ENCODE measurements around the gene CCDC175.

Gene CCDC175

DNA sequence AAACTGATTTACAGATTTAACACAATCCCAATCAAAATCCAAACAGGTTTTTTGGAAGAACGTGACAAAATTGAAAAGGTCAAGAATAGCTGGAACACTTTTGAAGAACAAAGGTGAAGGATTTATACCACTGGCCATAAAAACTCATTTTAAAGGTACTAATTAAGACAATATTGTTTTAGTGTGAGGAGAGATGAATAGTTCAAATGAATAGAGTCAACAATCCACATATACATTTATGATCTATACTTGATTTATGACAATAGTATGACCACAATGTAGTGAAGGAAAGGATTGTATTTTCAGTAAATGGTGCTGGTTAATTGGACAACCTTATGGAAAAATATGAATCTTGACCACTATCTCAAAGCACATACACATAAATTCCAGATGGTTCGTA lies 29.3 kb downstream of the CCDC175 start:
- Histone ChIP-seq H3K4me3 (ENCODE audit: low read depth, low read length, poor library complexity, severe bottlenecking) (no peak overlapping the region), H3K4me1 (ENCODE audit: insufficient read depth, low read length, severe bottlenecking) (no peaks in the 10 kb centered on the region), H3K27me3 (ENCODE audit: insufficient read depth, low read length) (no peaks in the 10 kb centered on the region), H2AFZ (ENCODE audit: low read length) (no peak overlapping the region), H3K36me3 (ENCODE audit: insufficient read depth, low read length) (no peaks in the 10 kb centered on the region), H3K9ac (ENCODE audit: low read length) (no peak overlapping the region), H3F3A (ENCODE audit: insufficient read depth, low read length) (no peaks in the 10 kb centered on the region), H3K4me2 (ENCODE audit: low read length) (no peak overlapping the region), H4K20me1 (ENCODE audit: insufficient read depth, low read length) (no peaks in the 10 kb centered on the region), H3K9me2 (ENCODE audit: low read depth, low read length) (no peaks in the 10 kb centered on the region), H3K27ac (ENCODE audit: low read depth, low read length, poor library complexity, severe bottlenecking) (no peak overlapping the region), H3K79me2 (ENCODE audit: insufficient read depth, low read length) (no peaks in the 10 kb centered on the region), H3K9me3 (ENCODE audit: low read length) (no peaks in the 10 kb centered on the region)
- TF ChIP-seq, protein P1, sequence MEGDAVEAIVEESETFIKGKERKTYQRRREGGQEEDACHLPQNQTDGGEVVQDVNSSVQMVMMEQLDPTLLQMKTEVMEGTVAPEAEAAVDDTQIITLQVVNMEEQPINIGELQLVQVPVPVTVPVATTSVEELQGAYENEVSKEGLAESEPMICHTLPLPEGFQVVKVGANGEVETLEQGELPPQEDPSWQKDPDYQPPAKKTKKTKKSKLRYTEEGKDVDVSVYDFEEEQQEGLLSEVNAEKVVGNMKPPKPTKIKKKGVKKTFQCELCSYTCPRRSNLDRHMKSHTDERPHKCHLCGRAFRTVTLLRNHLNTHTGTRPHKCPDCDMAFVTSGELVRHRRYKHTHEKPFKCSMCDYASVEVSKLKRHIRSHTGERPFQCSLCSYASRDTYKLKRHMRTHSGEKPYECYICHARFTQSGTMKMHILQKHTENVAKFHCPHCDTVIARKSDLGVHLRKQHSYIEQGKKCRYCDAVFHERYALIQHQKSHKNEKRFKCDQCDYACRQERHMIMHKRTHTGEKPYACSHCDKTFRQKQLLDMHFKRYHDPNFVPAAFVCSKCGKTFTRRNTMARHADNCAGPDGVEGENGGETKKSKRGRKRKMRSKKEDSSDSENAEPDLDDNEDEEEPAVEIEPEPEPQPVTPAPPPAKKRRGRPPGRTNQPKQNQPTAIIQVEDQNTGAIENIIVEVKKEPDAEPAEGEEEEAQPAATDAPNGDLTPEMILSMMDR (IDR thresholded peaks at IDR 0.05; ENCODE audit: low read length) = no peak
- TF ChIP-seq EZH2 (IDR thresholded peaks at IDR 0.05; ENCODE audit: borderline replicate concordance, low read length) = no peak

DNA sequence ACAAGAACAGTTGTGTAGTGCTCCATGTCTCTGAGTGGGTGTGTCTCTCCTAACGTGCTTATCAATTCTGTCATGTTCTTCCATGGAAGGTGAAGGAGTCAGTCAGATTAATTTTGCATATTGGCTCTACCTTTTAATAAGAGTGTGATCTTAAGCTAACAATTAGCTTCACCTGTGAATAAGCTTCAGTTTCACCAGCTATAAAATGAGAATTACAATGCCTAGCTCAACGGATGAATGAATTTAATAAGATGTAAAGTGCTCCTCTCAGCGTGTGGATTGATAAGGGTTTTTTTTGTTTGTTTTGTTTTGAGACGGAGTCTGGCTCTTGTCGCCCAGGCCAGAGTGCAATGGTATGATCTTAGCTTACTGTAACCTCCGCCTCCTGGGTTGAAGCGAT lies 32.7 kb downstream of the CCDC175 start:
- TF ChIP-seq, protein P1 (IDR thresholded peaks at IDR 0.05; ENCODE audit: low read length) = no peak
- no peak for TF ChIP-seq EZH2 (IDR thresholded peaks at IDR 0.05; ENCODE audit: borderline replicate concordance, low read length)
- no peaks in the 10 kb centered on the region for H3K79me2 ChIP-seq (ENCODE audit: insufficient read depth, low read length)
- H3K4me1 ChIP-seq (ENCODE audit: insufficient read depth, low read length, severe bottlenecking) = no peaks in the 10 kb centered on the region
- H3K4me2 ChIP-seq (ENCODE audit: low read length) = no peak overlapping the region
- no peak overlapping the region for H3K4me3 ChIP-seq (ENCODE audit: low read depth, low read length, poor library complexity, severe bottlenecking)
- no peaks in the 10 kb centered on the region for H3K36me3 ChIP-seq (ENCODE audit: insufficient read depth, low read length)
- no peak overlapping the region for H3K27ac ChIP-seq (ENCODE audit: low read depth, low read length, poor library complexity, severe bottlenecking)
- no peak overlapping the region for H3K9ac ChIP-seq (ENCODE audit: low read length)
- no peaks in the 10 kb centered on the region for H4K20me1 ChIP-seq (ENCODE audit: insufficient read depth, low read length)
- no peaks in the 10 kb centered on the region for H3F3A ChIP-seq (ENCODE audit: insufficient read depth, low read length)
- no peaks in the 10 kb centered on the region for H3K27me3 ChIP-seq (ENCODE audit: insufficient read depth, low read length)
- no peak overlapping the region for H2AFZ ChIP-seq (ENCODE audit: low read length)
- H3K9me2 ChIP-seq (ENCODE audit: low read depth, low read length) = no peaks in the 10 kb centered on the region
- no peaks in the 10 kb centered on the region for H3K9me3 ChIP-seq (ENCODE audit: low read length)

DNA sequence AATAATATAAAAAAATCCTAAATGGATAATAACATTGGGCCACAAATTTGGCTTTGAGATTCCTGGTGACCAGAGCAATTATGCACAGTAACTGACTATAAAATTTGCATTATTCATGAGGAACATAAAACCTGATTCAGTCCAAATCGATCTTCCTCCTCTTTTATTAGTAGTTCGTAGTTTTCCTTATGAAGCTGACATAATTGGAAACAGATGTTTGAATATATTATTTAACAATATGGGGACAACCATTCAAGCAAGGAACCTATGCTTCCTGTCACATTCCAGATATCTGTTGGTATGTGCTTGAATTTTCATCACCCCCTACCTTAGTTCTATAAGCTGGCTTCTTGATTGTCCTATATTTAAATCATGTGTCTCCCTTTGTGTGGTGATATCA lies 34.9 kb downstream of the CCDC175 start:
- Histone ChIP-seq H4K20me1 (ENCODE audit: insufficient read depth, low read length) (no peaks in the 10 kb centered on the region), H3K9ac (ENCODE audit: low read length) (no peak overlapping the region), H2AFZ (ENCODE audit: low read length) (no peak overlapping the region), H3K79me2 (ENCODE audit: insufficient read depth, low read length) (no peaks in the 10 kb centered on the region), H3K4me1 (ENCODE audit: insufficient read depth, low read length, severe bottlenecking) (no peaks in the 10 kb centered on the region), H3K27me3 (ENCODE audit: insufficient read depth, low read length) (no peaks in the 10 kb centered on the region), H3K9me2 (ENCODE audit: low read depth, low read length) (no peaks in the 10 kb centered on the region), H3K36me3 (ENCODE audit: insufficient read depth, low read length) (no peaks in the 10 kb centered on the region), H3K9me3 (ENCODE audit: low read length) (no peaks in the 10 kb centered on the region), H3K27ac (ENCODE audit: low read depth, low read length, poor library complexity, severe bottlenecking) (no peak overlapping the region), H3K4me2 (ENCODE audit: low read length) (no peak overlapping the region), H3F3A (ENCODE audit: insufficient read depth, low read length) (no peaks in the 10 kb centered on the region), H3K4me3 (ENCODE audit: low read depth, low read length, poor library complexity, severe bottlenecking) (no peak overlapping the region)
- TF ChIP-seq EZH2 (IDR thresholded peaks at IDR 0.05; ENCODE audit: borderline replicate concordance, low read length) = no peak
- TF ChIP-seq, protein P1 (IDR thresholded peaks at IDR 0.05; ENCODE audit: low read length) = no peak
